Measurements from ENCODE around the gene SLC25A20.

DNA sequence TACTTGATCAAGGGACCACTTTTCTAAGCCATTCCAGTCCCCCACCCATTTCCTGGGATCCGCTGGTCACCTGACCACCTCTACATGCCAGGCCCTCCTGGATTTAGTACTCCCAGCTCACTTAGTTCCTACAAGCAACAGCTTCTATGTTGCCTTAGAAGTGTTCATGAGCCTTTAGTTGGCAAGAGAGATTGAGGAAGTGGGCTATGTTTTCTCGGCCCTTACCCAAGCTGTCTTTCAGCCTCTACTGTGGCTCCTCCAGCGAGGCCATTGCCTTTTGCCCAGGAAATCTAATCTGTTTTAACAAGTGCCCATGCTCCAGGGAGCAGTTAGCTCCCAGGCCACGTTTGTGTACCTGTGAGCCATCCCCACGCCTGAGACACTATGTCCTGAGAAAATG lies 46.5 kb downstream of the SLC25A20 start:
- TF ChIP-seq, protein P1, sequence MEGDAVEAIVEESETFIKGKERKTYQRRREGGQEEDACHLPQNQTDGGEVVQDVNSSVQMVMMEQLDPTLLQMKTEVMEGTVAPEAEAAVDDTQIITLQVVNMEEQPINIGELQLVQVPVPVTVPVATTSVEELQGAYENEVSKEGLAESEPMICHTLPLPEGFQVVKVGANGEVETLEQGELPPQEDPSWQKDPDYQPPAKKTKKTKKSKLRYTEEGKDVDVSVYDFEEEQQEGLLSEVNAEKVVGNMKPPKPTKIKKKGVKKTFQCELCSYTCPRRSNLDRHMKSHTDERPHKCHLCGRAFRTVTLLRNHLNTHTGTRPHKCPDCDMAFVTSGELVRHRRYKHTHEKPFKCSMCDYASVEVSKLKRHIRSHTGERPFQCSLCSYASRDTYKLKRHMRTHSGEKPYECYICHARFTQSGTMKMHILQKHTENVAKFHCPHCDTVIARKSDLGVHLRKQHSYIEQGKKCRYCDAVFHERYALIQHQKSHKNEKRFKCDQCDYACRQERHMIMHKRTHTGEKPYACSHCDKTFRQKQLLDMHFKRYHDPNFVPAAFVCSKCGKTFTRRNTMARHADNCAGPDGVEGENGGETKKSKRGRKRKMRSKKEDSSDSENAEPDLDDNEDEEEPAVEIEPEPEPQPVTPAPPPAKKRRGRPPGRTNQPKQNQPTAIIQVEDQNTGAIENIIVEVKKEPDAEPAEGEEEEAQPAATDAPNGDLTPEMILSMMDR (conservative IDR thresholded peaks at IDR 0.05) = no peak
- TF ChIP-seq ZFX (IDR thresholded peaks at IDR 0.05) = no peak

Data from C4-2B (cell line).